Right ventricle myocardium inferior (tissue), 1 donor: ENCODE data around the gene MEAK7. TPM values are rescaled to one million over a fixed set of nuclear protein-coding genes. Genes with fewer than 3 reads are reported as not detected.

ENCODE experiments used
- ATAC-seq: fragments of 200-7000 bp; cut with Tn5 transposase; one replicate; pipeline ENCODE4 v1.9.1; 2020; ENCODE audit warnings: mild to moderate bottlenecking, moderate library complexity
- DNase-seq: peaks from one replicate; pipeline ENCODE4 v3.0.0; 2021; ENCODE audit errors: missing footprints
- intact Hi-C: fragments of 100-400 bp; cut with DNase I; formaldehyde crosslinking; loops from one replicate; pipeline ENCODE4 v1.11.0; 2022
- total RNA-seq: library from RNA; stranded (reverse); fragmentation: NEBNext Ultra II Directional; extraction: Animal tissue kit (Norgen Biotek cat#: 25700); gene quantifications from one replicate; pipeline ENCODE4 v1.2.1, GENCODE V29; 2021
- donor health status: DM: no; HTN: yes; CAD: no; lungs with severe emphysema.

The MEAK7 gene
- total RNA-seq, 1 donor from 2014 or later = 7.4 TPM

DNA sequence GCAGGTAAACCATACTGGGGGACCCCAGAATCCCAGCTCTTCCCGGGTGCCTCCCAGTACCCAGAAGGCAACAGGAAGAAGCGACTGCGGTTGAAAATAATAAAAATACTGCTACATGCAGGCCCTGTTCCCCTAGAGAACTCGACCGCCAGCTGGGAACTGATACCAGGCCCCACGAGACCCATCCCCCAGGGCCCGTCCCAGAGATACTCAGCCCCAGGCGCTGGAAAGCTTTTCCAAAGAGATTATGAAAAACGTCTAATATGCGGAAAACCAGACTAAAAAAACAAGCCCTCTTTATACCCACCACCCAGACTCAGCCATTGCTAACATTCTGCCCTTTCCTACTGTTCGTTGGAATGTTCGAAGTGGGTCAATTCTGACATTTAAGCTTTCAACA lies 12.9 kb upstream of the MEAK7 start:
- ATAC-seq (no peak), DNase-seq (no peak)

DNA sequence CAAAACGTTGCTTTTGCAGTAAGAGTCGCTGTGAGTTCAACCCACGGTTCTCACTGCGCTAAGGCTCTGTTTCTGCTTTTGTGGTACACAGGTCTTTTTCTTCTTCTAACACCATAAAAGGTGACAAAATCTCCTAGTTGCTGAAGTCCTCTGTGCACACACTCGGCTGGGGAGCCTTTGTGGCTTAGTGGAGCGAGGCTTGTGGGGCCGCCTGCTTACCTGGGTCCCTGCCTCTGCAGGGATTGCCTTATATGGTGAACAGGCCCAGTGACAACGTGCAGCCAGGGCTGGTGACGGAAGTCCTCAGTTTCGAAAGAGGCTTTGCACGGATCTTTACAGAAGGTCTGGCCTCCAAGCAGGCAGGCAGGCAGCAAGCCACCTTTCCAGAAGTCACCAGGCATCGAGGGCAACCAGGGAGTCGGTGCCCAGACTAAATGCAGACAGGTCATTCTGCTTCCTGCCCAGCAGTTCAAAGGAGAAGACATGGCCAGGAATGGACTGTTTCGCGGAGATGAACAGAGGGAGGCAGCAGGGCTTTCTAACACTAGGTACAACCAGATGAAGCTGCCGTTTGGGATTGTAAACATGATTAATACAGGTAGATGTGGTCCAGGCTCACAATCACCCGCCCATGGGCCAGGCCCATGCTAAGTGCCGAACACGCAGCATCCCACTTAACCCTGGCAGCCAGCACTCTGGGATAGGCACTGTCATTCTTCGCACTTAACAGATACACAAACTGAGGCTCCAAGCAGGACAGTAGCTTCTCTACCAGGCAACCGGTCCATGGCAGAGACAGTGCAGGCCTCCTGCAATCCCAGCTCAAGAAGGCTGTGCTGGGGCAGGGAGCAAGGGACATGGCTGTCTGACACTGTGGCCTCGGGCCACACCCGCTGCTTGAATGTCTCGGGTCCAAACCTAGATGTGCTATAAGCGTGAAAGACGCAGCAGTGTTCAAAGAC lies 10.7 kb upstream of the MEAK7 start:
- intact Hi-C loops = no loop called here
- peak; percentile 34 for ATAC-seq
- DNase-seq = peak; percentile 79

More for the DNA sequence above, 12.9 kb upstream of the MEAK7 start:
- intact Hi-C loops = no loop called here

GRCh38 chr16:84514295-84514873 lies 9.9 kb upstream of the MEAK7 start:
- ATAC-seq (no peak), DNase-seq (no peak)
- intact Hi-C loops = no loop called here

GRCh38 chr16:84513666-84514065 lies 9.2 kb upstream of the MEAK7 start:
- intact Hi-C loops = no loop called here
- DNase-seq (no peak), ATAC-seq (no peak)

DNA sequence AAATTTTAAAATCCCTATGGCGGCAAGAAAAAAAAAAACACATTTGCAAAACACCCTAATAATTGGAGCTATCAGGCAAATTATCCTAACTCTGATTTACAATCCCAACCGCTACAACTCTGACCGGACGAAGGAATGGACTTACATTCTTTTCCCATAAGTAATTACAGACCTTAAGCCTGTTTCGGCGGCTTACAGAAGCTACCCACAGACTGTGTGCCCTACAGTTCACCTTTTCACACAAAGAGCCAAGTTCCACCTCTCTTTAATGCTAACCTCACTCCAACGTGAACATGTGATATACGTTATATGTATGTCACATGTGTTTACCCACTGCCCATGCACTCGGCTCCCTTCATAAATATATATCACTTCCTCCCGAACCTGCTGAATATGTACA lies 8.7 kb upstream of the MEAK7 start:
- ATAC-seq = no peak
- DNase-seq = no peak
- intact Hi-C loops = no loop called here

GRCh38 chr16:84511831-84512230 lies 7.4 kb upstream of the MEAK7 start:
- intact Hi-C loops = loop anchor here (1.0 kb wide), 1 partner anchor 110 kb away; no protein-coding TSS in a partner anchor
- DNase-seq = no peak
- ATAC-seq = no peak

GRCh38 chr16:84511180-84511800 lies 6.8 kb upstream of the MEAK7 start:
- peak; percentile 69 for ATAC-seq
- peak; percentile 91 for DNase-seq
- intact Hi-C loops = no loop called here

DNA sequence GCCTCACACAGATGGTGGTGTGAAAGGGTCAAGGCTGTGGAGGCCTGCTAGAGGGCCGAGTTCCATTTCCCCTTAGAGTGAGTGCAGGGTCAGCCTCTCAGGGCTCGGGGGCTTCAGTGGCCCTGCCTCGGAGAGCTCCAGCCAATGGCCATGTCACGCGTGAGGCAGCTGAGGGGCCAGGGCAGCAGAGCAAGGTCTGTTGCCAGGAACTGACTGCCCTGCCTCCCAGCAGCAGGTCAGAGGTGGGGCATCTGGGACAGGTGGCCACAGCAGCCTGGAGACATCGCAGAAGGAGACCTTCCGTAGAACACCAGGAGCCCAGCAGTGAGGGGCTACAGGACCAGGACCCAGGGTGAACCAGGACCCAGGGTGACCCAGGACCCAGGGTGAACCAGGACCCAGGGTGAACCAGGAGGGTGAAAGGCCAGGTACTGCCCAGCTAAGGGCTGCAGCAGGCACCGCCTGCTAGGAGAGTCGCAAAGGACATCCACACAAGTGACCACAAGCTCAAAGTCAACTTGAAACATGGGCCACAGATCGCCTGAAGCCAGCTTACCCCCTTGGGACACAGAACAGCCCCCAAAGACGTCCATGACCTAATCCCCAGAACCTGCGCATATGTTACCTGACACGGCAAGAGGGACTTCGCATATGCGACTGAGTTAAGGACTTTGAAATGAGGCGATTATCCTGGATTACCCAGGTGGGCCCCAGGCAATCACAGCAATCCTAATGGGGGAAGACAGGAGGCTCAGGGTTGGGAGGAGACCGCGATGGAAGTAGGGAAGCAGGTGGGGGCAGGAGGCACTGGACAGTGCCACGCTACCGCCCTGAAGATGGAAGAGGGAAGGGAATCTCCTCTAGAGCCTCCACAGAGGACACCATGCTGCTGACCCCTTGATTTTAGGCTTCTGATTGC lies 4.8 kb upstream of the MEAK7 start:
- ATAC-seq (no peak), DNase-seq (no peak)
- intact Hi-C loops = loop anchor here (10.0 kb wide), 1 partner anchor 466 kb away; no protein-coding TSS in a partner anchor

- no peak for DNase-seq
- ATAC-seq = no peak
- intact Hi-C loops = loop anchor here (10.0 kb wide), 1 partner anchor 466 kb away; no protein-coding TSS in a partner anchor
Observed at GRCh38 chr16:84508502-84508901, 4.0 kb upstream of the MEAK7 start.

GRCh38 chr16:84507011-84507982 lies 2.8 kb upstream of the MEAK7 start:
- DNase-seq = peak; percentile 69
- intact Hi-C loops = loop anchor here (2.0 to 10.0 kb wide), 2 partner anchors 220 to 468 kb away; no protein-coding TSS in a partner anchor
- ATAC-seq = no peak

GRCh38 chr16:84505249-84506187 lies 1.1 kb upstream of the MEAK7 start:
- ATAC-seq (no peak), DNase-seq (no peak)
- intact Hi-C loops = loop anchor here (2.0 to 10.0 kb wide), 3 partner anchors 113 to 469 kb away; partner anchors contain the start of gene COTL1

DNA sequence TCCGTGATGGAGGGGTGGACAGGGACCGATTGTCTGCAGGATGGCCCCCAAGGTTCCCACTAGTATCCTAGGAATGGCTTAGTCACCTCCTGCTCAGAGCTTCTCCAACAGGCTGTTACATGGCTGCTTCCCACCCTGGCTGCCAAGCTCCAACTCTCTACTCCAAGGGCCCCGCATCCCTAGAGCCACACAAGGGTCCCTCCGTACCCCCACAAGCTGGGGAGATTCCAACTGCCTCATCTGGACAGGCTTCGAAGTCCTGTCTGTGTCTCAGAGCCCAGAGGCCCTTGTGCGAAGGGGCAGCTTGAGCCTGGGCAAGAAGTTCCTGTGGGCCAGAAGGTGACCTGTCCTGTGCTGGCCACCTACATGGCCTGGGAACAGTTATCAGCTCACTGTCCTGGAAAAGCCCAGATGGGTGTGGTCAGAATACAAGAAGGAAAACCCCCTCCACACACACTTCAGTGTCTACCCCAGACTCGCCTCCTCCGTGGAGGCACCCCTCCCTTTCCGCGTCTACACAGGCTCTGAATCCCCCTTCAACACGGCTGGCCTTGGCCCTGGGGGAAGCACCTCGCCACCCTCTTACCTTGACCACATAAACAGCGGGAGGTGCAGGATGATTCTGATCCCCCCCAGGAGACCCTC lies 586 bp downstream of the MEAK7 start:
- ATAC-seq (no peak), DNase-seq (no peak)
- intact Hi-C loops = loop anchor here (2.0 to 10.0 kb wide), 2 partner anchors 115 to 471 kb away; partner anchors contain the start of gene COTL1

DNA sequence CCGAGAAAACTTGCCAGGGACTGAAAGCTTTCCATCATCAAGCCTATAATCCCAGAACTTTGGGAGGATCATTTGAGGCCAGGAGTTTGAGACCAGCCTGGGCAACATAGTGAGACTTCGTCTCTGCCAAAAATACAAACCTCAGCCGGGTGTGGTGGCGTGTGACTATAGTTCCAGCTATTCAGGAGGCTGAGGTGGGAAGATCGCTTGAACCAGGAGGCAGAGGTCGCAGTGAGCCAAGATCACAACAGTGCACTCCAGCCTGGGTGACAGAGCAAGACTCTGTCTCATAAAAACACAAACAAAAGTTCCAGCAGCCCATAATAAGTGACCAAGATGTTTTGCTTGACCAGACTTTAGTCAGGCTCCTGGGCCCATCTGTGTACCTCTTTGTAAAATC lies 1.9 kb downstream of the MEAK7 start:
- ATAC-seq (no peak), DNase-seq (no peak)
- intact Hi-C loops = loop anchor here (10.0 kb wide), 1 partner anchor 472 kb away; no protein-coding TSS in a partner anchor

GRCh38 chr16:84502075-84502474 lies 2.4 kb downstream of the MEAK7 start:
- no peak for DNase-seq
- no peak for ATAC-seq
- intact Hi-C loops = loop anchor here (10.0 kb wide), 1 partner anchor 473 kb away; no protein-coding TSS in a partner anchor

DNA sequence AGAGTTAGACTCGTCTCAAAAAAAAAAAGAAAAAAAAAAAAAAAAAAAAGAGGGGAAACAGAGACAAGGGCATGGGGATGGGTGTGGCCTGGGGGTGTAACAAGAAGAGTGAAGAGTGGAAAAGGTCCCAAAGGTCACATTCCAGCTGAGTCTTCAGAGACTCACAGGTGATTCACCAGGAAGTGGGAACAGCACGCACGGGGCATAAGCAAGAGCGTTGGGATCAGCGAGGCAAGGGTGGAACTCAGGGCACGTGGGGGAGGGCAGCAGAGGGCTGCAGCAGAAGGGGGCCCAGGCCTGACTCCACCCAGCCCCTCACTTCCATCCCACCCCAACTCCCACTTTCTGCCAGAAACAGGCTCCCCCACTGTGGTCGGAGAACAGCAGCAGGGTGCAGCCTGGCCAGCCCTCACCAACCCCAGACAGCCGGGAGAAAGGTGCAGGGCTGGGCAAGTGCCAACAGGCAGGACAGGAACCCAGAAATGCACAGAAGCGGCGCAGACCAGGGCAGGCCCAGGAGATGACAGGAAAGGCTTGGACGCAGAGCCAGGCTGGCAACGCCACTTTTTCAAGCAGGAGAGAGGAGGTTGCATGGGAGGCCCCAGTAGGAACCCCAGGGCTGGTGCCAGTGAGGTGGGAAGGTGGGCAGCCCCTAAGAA lies 3.3 kb downstream of the MEAK7 start:
- DNase-seq (no peak), ATAC-seq (no peak)
- intact Hi-C loops = loop anchor here (10.0 kb wide), 1 partner anchor 474 kb away; no protein-coding TSS in a partner anchor
